GM18868 (cell line): ENCODE results near the gene KCNIP4.

Experiments used
- ATAC-seq: cut with Tn5 transposase; IDR thresholded peaks from one replicate; pipeline ENCODE4 v1.9.1; 2021; ENCODE audit warnings: mild to moderate bottlenecking, moderate library complexity; ENCODE audit not compliant: unreplicated experiment

Gene KCNIP4

DNA sequence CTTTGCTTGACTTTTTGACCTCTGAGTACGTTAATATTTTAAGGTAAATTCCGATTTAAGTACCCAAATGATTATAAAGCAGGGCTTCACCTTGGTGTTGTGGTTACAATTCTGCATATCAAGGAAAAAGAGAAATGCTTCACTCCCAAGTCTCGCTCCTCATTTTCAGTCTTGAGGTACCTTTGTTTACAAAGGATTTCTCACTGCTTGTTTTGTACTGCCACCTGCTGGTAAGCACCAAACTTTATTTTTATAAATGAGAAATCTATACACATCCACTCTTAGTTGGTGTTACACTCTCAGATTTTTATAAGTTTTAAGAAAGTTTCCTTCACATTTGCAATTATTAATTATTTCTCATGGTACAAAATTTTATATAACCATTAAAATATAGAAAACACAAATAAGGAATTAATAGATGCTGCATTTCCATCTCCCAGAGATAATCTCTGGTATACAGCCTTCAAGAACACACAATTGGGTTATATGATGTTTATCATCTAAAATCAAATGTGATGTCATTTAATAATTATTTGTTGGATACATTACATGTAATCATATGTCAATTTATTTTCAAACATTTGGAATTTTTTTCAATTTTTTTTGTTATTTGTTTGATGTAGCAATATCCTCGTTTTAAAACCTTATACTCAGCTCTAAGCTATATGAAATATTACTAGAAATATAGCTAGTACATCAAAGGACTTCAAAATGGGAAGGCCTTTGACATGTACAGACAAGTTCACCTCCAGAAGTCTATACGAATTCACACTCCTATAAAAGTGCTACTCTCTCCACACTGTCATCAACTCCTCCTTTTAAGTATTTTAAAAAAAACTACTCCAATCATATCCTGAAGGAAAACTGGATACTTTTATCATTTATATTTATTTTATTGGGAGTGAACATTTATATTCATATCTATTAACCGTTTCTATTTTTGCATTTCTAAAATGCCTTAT, 179.9 kb downstream of the KCNIP4 start:
- peak; percentile 67 for ATAC-seq

DNA sequence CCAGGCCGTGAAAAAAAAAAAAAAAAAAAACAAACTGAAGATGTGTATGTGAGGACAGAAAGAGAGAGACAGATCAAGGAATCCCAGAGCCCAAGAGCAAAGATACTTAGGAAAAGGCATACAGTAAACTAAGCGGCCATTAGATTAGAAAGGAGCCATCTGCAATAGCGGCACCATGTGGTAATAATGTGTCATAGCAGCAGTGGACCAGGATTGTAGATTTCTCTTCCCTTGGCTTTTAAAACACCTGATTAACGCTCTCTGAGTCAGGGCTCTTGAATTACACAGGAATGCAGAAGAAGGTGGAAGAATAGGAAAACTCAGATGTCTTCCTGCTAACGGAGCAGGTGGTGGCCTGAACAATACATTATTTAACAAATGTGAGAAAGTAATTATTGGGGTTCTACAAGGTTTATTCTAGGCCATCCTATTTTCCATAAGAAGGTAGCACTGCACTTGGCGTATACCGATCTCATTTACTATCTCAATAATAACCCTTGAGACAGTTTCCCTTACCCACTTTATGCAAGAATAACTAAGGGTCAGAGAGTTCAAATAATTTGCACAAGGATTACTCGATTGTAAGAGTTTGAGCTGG, 182.7 kb downstream of the KCNIP4 start:
- ATAC-seq: peak; percentile 81

DNA sequence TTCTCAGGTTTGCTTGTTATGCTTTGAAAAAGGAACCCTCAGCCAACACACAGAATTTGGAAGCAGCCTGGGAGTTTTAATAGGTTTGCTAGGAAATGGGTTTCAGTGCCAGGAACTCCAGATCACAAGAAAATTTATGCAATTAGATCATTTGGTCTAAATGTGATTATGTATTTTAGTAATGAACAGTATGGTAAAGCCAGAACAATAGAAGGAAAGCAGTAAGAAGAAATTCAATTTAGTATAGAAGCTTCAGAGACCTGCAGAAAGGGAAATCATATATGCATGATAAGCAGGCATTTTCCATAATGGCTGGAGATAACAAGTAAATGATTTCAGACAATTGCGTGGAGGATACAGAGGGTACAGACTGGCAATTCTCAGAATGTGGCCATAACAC, 184.7 kb downstream of the KCNIP4 start:
- no peak for ATAC-seq

DNA sequence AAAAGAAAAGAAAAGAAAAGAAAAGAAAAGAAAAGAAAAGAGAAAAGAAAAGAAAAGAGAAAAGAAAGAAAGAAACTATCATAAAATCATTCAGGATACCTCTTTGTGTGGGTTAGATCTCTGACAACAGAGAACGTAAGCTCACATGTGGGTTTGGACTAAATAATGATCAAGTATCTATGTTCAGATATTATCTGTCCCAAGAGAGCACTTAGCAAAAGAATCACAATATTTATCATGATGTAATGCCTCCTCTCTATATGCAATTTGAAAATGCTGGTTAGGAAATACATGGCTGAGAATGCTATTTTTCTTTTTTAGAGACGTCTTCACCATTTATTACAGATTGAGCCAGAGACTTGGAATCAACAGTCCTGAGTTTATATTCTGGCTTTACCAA, 191.3 kb downstream of the KCNIP4 start:
- no peak for ATAC-seq

GRCh38 chr4:21753084-21753760, 195.3 kb downstream of the KCNIP4 start:
- ATAC-seq: no peak

- ATAC-seq: no peak
These were observed 196.0 kb downstream of the KCNIP4 start for GRCh38 chr4:21752616-21753015.

DNA sequence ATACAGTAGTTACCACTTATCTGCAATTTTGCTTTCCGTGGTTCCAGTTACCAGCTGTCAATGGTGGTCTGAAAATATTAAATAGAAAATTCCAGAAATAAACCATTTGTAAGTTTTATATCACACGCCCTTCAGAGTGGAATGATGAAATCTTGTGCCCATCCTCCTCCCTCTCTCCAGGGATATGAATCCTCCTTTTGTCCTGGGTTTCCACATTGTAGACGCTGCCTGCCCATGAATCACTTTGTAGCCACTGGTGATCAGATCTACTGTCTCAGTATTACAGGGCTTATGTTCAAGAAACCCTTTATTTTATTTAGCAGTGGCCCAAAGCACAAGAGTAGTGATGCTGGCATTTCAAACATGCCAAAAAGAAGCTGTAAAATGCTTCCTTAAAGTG, 198.6 kb downstream of the KCNIP4 start:
- ATAC-seq: no peak

DNA sequence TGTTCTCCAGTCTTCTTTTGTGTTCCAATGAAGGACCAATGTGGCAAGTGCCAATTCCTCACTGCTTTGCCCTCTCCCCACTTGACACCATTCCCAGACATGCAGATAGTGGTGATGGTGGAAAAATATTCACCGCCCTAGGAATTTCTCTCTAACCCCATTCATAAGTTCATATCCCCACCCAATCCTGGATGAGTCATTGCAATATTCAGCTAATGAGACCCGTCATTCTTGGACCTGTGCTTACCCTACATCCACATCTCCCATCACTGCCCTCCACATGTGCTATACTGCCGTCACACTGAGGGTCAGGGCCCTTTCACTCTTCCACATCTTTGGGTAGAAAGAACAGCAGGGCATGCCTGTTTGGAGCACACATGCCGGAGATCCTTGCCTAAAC, 199.2 kb downstream of the KCNIP4 start:
- ATAC-seq: no peak

DNA sequence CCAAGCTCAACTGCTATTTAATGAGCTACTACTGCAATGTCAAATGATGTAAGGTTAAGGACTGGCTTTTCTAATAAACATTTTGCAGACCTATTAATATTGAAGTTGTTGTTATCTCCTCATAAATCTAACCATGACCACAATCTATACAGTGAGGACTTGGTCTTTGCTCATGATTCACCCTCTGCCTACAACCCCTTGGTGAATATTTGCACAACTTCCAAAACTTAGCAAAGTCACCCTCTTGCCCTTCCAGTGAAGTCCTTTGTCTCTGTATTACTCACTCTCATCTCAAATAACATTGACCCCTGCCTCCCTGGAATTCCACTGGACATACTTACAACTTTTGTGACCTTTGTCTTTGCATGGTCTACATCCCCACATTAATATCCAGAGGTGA, 204.5 kb downstream of the KCNIP4 start:
- no peak for ATAC-seq

GRCh38 chr4:21742326-21742725, 206.2 kb downstream of the KCNIP4 start:
- ATAC-seq: no peak

DNA sequence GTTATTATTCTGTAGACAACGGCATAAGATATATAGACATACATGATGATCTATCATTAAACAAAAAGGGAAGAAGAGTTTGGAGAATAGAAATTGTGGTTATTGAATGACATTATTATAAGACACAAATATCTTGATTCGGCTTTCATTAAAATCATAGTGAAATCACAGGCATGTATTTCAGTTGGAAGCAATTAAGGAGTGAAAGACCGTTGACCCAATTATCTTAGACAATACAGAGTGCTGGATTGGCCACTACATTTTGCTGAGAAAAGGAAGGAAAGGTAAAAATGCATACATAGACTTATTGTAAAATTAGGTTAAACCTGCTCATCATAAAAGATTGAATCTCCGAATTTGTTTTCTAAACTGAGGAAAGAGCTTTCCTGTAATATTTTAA, 209.8 kb downstream of the KCNIP4 start:
- no peak for ATAC-seq

DNA sequence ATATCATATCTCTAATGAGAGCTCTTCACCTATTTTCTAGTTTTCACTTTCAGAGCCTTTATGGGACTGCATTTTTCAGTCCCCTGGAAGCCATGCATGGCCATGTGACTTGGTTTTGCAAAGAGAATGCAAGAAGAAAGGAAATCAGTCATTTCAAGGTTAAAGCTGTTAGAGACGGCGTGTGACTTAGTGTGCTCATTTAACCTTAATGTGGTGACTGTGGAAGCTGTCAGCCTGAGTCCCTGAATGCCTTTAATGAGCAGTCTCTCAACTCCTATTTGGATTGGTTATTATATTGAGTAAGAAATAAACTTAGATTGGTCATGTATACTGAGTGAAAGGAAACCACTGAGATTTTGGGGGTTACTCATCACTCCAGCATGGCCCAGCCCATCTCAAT, 212.7 kb downstream of the KCNIP4 start:
- no peak for ATAC-seq

GRCh38 chr4:21733894-21734630, 214.5 kb downstream of the KCNIP4 start:
- ATAC-seq: no peak

DNA sequence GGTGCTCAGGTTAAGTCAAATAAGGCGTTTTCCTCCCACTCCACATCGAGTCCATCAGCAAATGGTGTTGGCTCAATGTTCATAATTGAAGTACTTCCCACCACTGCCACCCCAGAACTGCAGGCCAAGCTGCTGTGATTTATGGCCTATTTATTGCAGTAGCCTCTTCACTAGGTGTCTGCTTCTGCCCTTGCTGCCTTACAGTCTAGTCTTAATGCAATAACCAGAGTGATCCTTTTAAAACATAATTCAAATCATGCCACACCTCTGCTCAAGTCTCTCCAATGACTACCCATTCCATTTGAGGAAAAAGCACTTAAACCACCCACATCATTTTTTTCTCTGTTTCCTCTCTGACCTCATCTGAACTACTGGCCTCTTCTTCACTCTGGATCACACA, 220.3 kb downstream of the KCNIP4 start:
- no peak for ATAC-seq

DNA sequence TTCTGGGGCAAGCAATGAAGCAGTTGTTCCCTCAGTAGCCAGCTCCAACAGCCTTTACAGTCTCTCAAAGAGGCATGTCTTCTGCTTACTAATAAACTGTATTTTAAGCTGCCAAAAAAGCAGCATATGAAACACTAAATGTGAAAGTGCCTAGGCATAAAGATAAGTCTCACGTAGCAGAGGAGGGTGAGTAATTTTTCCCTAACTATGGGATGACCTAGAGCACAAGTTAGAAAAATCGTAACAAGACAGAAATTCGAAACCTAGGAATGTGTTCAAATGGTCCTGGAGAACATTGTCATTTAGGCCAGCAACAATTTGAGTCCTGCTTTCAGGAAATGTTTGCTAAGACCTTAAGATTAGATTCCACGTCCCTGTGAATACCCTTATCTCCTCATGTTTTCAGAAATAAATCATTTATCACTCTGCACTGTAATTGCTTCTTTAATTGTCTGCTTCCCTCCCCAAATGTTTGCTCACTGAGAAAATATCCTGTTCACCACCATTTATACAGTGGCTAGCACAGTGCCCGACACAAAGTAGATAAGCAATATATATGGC, 222.2 kb downstream of the KCNIP4 start:
- ATAC-seq: no peak

DNA sequence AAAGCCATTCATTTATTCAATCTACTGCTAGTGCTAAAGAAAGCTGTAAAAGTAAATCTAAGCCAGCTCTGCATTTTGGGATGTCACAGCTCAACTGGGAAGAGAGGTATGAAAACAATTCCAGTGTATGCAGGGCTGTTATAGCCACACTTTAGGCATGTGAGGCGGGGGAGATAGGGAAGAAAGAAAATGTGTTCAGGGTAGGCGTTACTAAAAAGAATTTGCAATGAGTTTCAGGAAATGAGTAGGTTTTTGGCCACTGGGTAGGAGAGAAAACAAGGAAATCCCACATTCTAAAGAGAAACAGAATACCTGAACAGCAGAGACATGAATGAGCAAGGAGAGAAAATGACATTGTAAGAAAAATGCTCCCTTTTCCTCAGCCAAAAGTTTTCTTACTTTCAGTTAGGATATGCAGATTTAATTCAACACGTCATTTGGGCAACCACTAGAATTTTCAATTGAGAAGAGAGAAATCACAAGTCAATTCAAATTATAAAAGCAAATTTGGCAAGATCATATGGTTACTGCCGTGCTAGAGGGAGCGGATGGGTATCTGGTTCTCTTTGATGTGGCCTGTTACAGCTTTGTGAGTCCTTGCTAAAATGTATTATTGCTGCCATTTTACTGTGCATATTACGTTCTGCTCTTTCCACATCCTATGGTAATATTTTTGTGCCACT, 226.3 kb downstream of the KCNIP4 start:
- ATAC-seq: no peak

- no peak for ATAC-seq
These were observed 232.0 kb downstream of the KCNIP4 start for GRCh38 chr4:21716531-21716930.

- ATAC-seq: no peak
These were observed 238.3 kb downstream of the KCNIP4 start for GRCh38 chr4:21710179-21710835.

GRCh38 chr4:21709761-21710160, 238.8 kb downstream of the KCNIP4 start:
- ATAC-seq: no peak

DNA sequence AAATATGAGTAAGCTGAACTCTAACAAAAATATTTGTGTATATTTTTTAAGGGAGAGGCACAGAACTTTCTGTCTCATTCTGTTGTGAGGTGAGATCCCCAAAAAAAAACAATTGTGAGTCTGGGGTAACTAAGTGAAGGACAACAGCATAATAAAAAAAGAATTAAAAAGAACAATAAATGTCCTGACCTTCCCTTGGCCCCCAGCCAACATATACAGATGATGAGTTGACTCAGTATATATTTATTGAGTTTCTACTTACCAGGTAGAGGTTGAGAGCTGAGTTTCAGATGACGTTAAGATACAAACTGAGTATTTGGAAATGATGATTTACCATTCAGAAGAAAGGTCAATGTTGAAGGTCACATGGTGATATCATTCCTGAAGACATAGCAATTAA, 239.5 kb downstream of the KCNIP4 start:
- no peak for ATAC-seq
